Activated T-helper 1 cell treated with anti-CD3 and anti-CD28 coated beads, Interleukin-12 subunit alpha, Interleukin-12 subunit beta, Interleukin-2, Interleukin-4 antibody, amounts not matched to agents 30 ng/mL and 10 ng/mL and 1 ng/mL, durations not matched to agents 14 hours and 24 hours and 36 hours (primary cell): ENCODE measurements around the gene RPP25L. TPM values are rescaled to one million over a fixed set of nuclear protein-coding genes. Genes with fewer than 3 reads are reported as not detected.

ENCODE experiments used
- DNase-seq: peaks from one replicate; pipeline ENCODE4 v3.0.0; 2021; ENCODE audit warnings: low spot score
- H3K27ac Mint-ChIP-seq: one replicate; pipeline ENCODE4 v1.8.0; 2021; ENCODE audit warnings: mild to moderate bottlenecking, mixed read lengths
- H3K27me3 Mint-ChIP-seq: one replicate; pipeline ENCODE4 v1.8.0; 2022; ENCODE audit warnings: mild to moderate bottlenecking, moderate library complexity, mixed read lengths; ENCODE audit not compliant: insufficient read depth
- H3K36me3 Mint-ChIP-seq: one replicate; pipeline ENCODE4 v1.8.0; 2021; ENCODE audit warnings: low read depth, mixed read lengths
- H3K4me1 Mint-ChIP-seq: one replicate; pipeline ENCODE4 v1.8.0; 2021; ENCODE audit warnings: low read depth, mixed read lengths
- H3K4me3 Mint-ChIP-seq: one replicate; pipeline ENCODE4 v1.8.0; 2021; ENCODE audit warnings: mild to moderate bottlenecking, moderate library complexity, mixed read lengths
- H3K9me3 Mint-ChIP-seq: one replicate; pipeline ENCODE4 v1.8.0; 2021; ENCODE audit warnings: mixed read lengths
- intact Hi-C: fragments of 100-400 bp; cut with micrococcal nuclease; formaldehyde crosslinking; loops from one replicate; pipeline ENCODE4 v1.15.1; 2024
- total RNA-seq: library from RNA; stranded (reverse); gene quantifications from 2 replicates; pipeline ENCODE4 v1.2.3, GENCODE V29; 2022

Gene RPP25L
- total RNA-seq, 1 donor from 2014 or later: 37.5 TPM

GRCh38 chr9:34620061-34620994 is 8.4 kb upstream of the RPP25L start, which contains the start of gene DCTN3:
DCTN3 (minus strand) TSS chr9:34620495; CDS start chr9:34620464, 31 bp downstream.
- Mint-ChIP-seq H3K27ac (peak within 1 kb of the TSS; percentile 80), H3K36me3 (peaks cover 17% of the 10 kb centered on the region), H3K27me3 (peaks cover 31% of the 10 kb centered on the region), H3K4me3 (peak within 1 kb of the TSS; percentile 89), H3K4me1 (peaks cover 41% of the 10 kb centered on the region), H3K9me3 (no peaks in the 10 kb centered on the region)
- peak; percentile 91 for DNase-seq
- intact Hi-C loops: loop anchor here (1.0 to 2.0 kb wide), 5 partner anchors 8 to 1952 kb away; partner anchors contain the start of genes DNAJB5, MELK, RPP25L and SIGMAR1

GRCh38 chr9:34615132-34615531 is 3.2 kb upstream of the RPP25L start:
- Mint-ChIP-seq H3K9me3 (no peaks in the 10 kb centered on the region), H3K4me3 (no peak overlapping the region), H3K27me3 (no peaks in the 10 kb centered on the region), H3K4me1 (peaks cover 41% of the 10 kb centered on the region), H3K27ac (no peak overlapping the region), H3K36me3 (peaks cover 24% of the 10 kb centered on the region)
- intact Hi-C loops: no loop called here
- no peak for DNase-seq

GRCh38 chr9:34612788-34613390 is 992 bp upstream of the RPP25L start:
- peaks cover 17% of the 10 kb centered on the region for H3K36me3 Mint-ChIP-seq
- H3K27me3 Mint-ChIP-seq: no peaks in the 10 kb centered on the region
- H3K4me3 Mint-ChIP-seq: peak overlapping the region; percentile 95
- intact Hi-C loops: loop anchor here (1.0 to 5.0 kb wide), 9 partner anchors 7 to 564 kb away; partner anchors contain the start of genes ARID3C, DCTN3, DNAI1 and FAM219A
- DNase-seq: peak; percentile 55
- no peaks in the 10 kb centered on the region for H3K9me3 Mint-ChIP-seq
- H3K4me1 Mint-ChIP-seq: peaks cover 24% of the 10 kb centered on the region
- H3K27ac Mint-ChIP-seq: peak overlapping the region; percentile 81

GRCh38 chr9:34611251-34611810 is 566 bp downstream of the RPP25L start:
- Mint-ChIP-seq H3K4me1 (peaks cover 24% of the 10 kb centered on the region), H3K27me3 (no peaks in the 10 kb centered on the region), H3K36me3 (peaks cover 11% of the 10 kb centered on the region), H3K9me3 (no peaks in the 10 kb centered on the region), H3K4me3 (peak overlapping the region; percentile 95), H3K27ac (peak overlapping the region; percentile 96)
- no peak for DNase-seq
- intact Hi-C loops: loop anchor here (1.0 to 5.0 kb wide), 2 partner anchors 284 to 485 kb away; partner anchors contain the start of genes DCAF12, KIF24 and NUDT2

- DNase-seq: no peak
- H3K9me3 Mint-ChIP-seq: no peaks in the 10 kb centered on the region
- H3K27ac Mint-ChIP-seq: no peak overlapping the region
- intact Hi-C loops: loop anchor here (1.0 to 5.0 kb wide), 2 partner anchors 283 to 484 kb away; partner anchors contain the start of genes DCAF12, KIF24 and NUDT2
- H3K36me3 Mint-ChIP-seq: peaks cover 7% of the 10 kb centered on the region
- H3K4me1 Mint-ChIP-seq: peaks cover 24% of the 10 kb centered on the region
- H3K27me3 Mint-ChIP-seq: no peaks in the 10 kb centered on the region
- H3K4me3 Mint-ChIP-seq: peak overlapping the region; percentile 95
These were observed 1.3 kb downstream of the RPP25L start for GRCh38 chr9:34610434-34611206.

- Mint-ChIP-seq H3K9me3 (no peaks in the 10 kb centered on the region), H3K36me3 (no peaks in the 10 kb centered on the region), H3K27ac (no peak overlapping the region), H3K4me3 (no peak overlapping the region), H3K4me1 (peaks cover 15% of the 10 kb centered on the region), H3K27me3 (peaks cover 11% of the 10 kb centered on the region)
- no peak for DNase-seq
- intact Hi-C loops: no loop called here
These were observed 4.6 kb downstream of the RPP25L start for GRCh38 chr9:34607331-34607730.

GRCh38 chr9:34606905-34607304 is 5.0 kb downstream of the RPP25L start:
- Mint-ChIP-seq H3K4me1 (peaks cover 13% of the 10 kb centered on the region), H3K9me3 (no peaks in the 10 kb centered on the region), H3K27ac (no peak overlapping the region), H3K4me3 (no peak overlapping the region), H3K36me3 (no peaks in the 10 kb centered on the region), H3K27me3 (peaks cover 11% of the 10 kb centered on the region)
- no peak for DNase-seq
- intact Hi-C loops: no loop called here

GRCh38 chr9:34606190-34606589 is 5.7 kb downstream of the RPP25L start:
- Mint-ChIP-seq H3K4me3 (no peak overlapping the region), H3K27me3 (peaks cover 11% of the 10 kb centered on the region), H3K4me1 (peaks cover 9% of the 10 kb centered on the region), H3K9me3 (no peaks in the 10 kb centered on the region), H3K36me3 (no peaks in the 10 kb centered on the region), H3K27ac (no peak overlapping the region)
- DNase-seq: no peak
- intact Hi-C loops: no loop called here

GRCh38 chr9:34603610-34604231 is 8.2 kb downstream of the RPP25L start:
- no peak overlapping the region for H3K27ac Mint-ChIP-seq
- no peaks in the 10 kb centered on the region for H3K4me1 Mint-ChIP-seq
- intact Hi-C loops: loop anchor here (1.0 to 5.0 kb wide), 5 partner anchors 34 to 103 kb away; partner anchors contain the start of genes ENHO and SIGMAR1
- DNase-seq: peak; percentile 68
- H3K36me3 Mint-ChIP-seq: no peaks in the 10 kb centered on the region
- H3K4me3 Mint-ChIP-seq: no peak overlapping the region
- peaks cover 11% of the 10 kb centered on the region for H3K27me3 Mint-ChIP-seq
- no peaks in the 10 kb centered on the region for H3K9me3 Mint-ChIP-seq

GRCh38 chr9:34601937-34602573 is 9.8 kb downstream of the RPP25L start:
- Mint-ChIP-seq H3K27me3 (peaks cover 11% of the 10 kb centered on the region), H3K36me3 (no peaks in the 10 kb centered on the region), H3K4me3 (no peak overlapping the region), H3K27ac (no peak overlapping the region), H3K9me3 (no peaks in the 10 kb centered on the region), H3K4me1 (no peaks in the 10 kb centered on the region)
- DNase-seq: no peak
- intact Hi-C loops: loop anchor here (2.0 to 5.0 kb wide), 3 partner anchors 35 to 79 kb away; partner anchors contain the start of genes ENHO and SIGMAR1

- Mint-ChIP-seq H3K27me3 (peaks cover 18% of the 10 kb centered on the region), H3K9me3 (no peaks in the 10 kb centered on the region), H3K4me3 (no peak overlapping the region), H3K4me1 (no peaks in the 10 kb centered on the region), H3K36me3 (no peaks in the 10 kb centered on the region), H3K27ac (no peak overlapping the region)
- intact Hi-C loops: loop anchor here (5.0 kb wide), 2 partner anchors 36 to 39 kb away; partner anchors contain the start of gene SIGMAR1
- no peak for DNase-seq
These were observed 11.0 kb downstream of the RPP25L start for GRCh38 chr9:34600908-34601307.
